Pancreas (tissue), 10 donors: ENCODE measurements around the gene THUMPD3. TPM values are rescaled to one million over a fixed set of nuclear protein-coding genes. Genes with fewer than 3 reads are reported as not detected.

Source experiments
- ATAC-seq, 4 donors: fragments of 200-7000 bp; cut with Tn5 transposase; one replicate each; pipeline versions ENCODE4 v1.8.0 to v1.9.1; 2020; ENCODE audit warnings: mild to moderate bottlenecking in 4 of 4, moderate library complexity in 4 of 4
- DNase-seq, 6 donors: peaks; one replicate each; pipeline ENCODE4 v3.0.0-alpha.2; 2020
- FAIRE-seq: peaks from 2 replicates; lab custom pipeline; 2012; peaks lifted over from hg19 to GRCh38; lab: Jason Lieb, UNC
- H3K27ac ChIP-seq, 4 donors: fragments of 200-600 bp; sonication (generic); 1 replicate in 3 of 4; 2 replicates in 1 of 4; pipeline versions ENCODE4 v1.5.0 to v1.8.0; 2020
- H3K27me3 ChIP-seq, 4 donors: fragments of 200-600 bp; one replicate each; pipeline ENCODE4 v1.8.0; 2021
- H3K36me3 ChIP-seq, 3 donors: fragments of 200-600 bp; sonication (generic) in 1 of 3; one replicate each; pipeline versions ENCODE4 v1.5.0 to v1.8.0; 2020 to 2021
- H3K4me1 ChIP-seq, 3 donors: fragments of 200-600 bp; one replicate each; pipeline ENCODE4 v1.8.0; 2021
- H3K4me3 ChIP-seq, 4 donors: fragments of 200-600 bp; sonication (generic) in 2 of 4; one replicate each; pipeline versions ENCODE4 v1.5.0 to v1.8.0; 2020 to 2021
- H3K9me3 ChIP-seq, 4 donors: fragments of 200-600 bp; one replicate each; pipeline ENCODE4 v1.8.0; 2021
- CTCF ChIP-seq, 4 donors: fragments of 200-600 bp; sonication (generic) in 3 of 4; IDR thresholded peaks; one replicate each; pipeline versions ENCODE4 v1.5.0 to v1.8.0; 2021; ENCODE audit warnings: antibody characterized with exemption in 4 of 4
- WGBS, 2 donors: extraction: QIAGEN DNeasy Blood & Tissue Kit; methylation state at CpG; one replicate each; pipeline ENCODE4 v1.1.7; 2013; 5-methylcytosine and 5-hydroxymethylcytosine counted together
- intact Hi-C, 3 donors: fragments of 100-400 bp; cut with DNase I; formaldehyde crosslinking; loops; one replicate each; pipeline versions ENCODE4 v1.11.1 to v1.14.2; 2022
- polyA plus RNA-seq, 2 donors: library from polyadenylated mRNA; stranded (reverse); fragments of 200-250 nt; gene quantifications; one replicate each; pipeline ENCODE4 v1.2.3, GENCODE V29; 2013
- total RNA-seq, 6 donors: library from RNA; stranded (reverse); fragmentation: NEBNext Ultra II Directional in 4 of 6; extraction: Animal tissue kit (Norgen Biotek cat#: 25700) in 4 of 6; gene quantifications; one replicate each; pipeline versions ENCODE4 v1.2.1 to v1.2.4, GENCODE V29; 2021 to 2023
- donor health status: healthy with polysubstance abuse.
- donor health status: DM: no; HTN: no; CAD: no; lungs with moderate emphysema.
- donor health status: DM: no; HTN: no; CAD: no.
- donor health status: control.
- donor health status: control.
- donor health status: Bipolar disorder and iron deficiency.
- donor health status: DM: yes; HTN: yes; CAD: no.
- donor health status: DM: no; HTN: no; CAD: no.
- donor health status: DM: no; HTN: no; CAD: no.
- donor health status: DM: yes; HTN: yes; CAD: no.

Gene THUMPD3
- total and polyA plus RNA-seq, 8 donors, result 12.0 to 22.5 (median 16.4) TPM

- ATAC-seq (no peak), FAIRE-seq (no peak)
- no peak for TF ChIP-seq CTCF (IDR thresholded peaks at IDR 0.05)
Measured at GRCh38 chr3:9324944-9325343, 37.9 kb upstream of the THUMPD3 start.

GRCh38 chr3:9327578-9327977 lies 35.3 kb upstream of the THUMPD3 start:
- Histone ChIP-seq H3K4me3 (no peak overlapping the region), H3K27ac (no peak overlapping the region), H3K4me1 (no peaks in the 10 kb centered on the region), H3K36me3 (peaks cover 0 to 3% (median 0%) of the 10 kb centered on the region in 3 donors), H3K27me3 (no peaks in the 10 kb centered on the region), H3K9me3 (no peaks in the 10 kb centered on the region)
- TF ChIP-seq CTCF (IDR thresholded peaks at IDR 0.05), result no peak
- no peak for DNase-seq
- FAIRE-seq, result no peak
- ATAC-seq, result no peak
- intact Hi-C loops, result no loop called here
- WGBS, 2 donors, result 94 to 98% methylated on average over 1 of the region's 1 CpG

More at GRCh38 chr3:9324944-9325343, 37.9 kb upstream of the THUMPD3 start:
- peaks cover 0 to 3% (median 0%) of the 10 kb centered on the region in 3 donors for H3K36me3 ChIP-seq
- no peak for DNase-seq
- no peaks in the 10 kb centered on the region for H3K27me3 ChIP-seq
- no peak overlapping the region for H3K27ac ChIP-seq
- no peaks in the 10 kb centered on the region for H3K9me3 ChIP-seq
- intact Hi-C loops, result no loop called here
- H3K4me1 ChIP-seq, result no peaks in the 10 kb centered on the region
- H3K4me3 ChIP-seq, result no peak overlapping the region
- WGBS, 2 donors, result 81% methylated on average over 4 of the region's 4 CpGs

- no peak for TF ChIP-seq CTCF (IDR thresholded peaks at IDR 0.05)
- 74 to 81% methylated on average over 7 of the region's 7 CpGs for WGBS, 2 donors
- FAIRE-seq (no peak), ATAC-seq (no peak), DNase-seq (no peak)
- Histone ChIP-seq H3K27me3 (no peaks in the 10 kb centered on the region), H3K36me3 (no peaks in the 10 kb centered on the region), H3K9me3 (no peaks in the 10 kb centered on the region), H3K27ac (no peak overlapping the region), H3K4me1 (no peaks in the 10 kb centered on the region), H3K4me3 (no peak overlapping the region)
- intact Hi-C loops, result no loop called here
Measured at GRCh38 chr3:9330166-9330703, 32.6 kb upstream of the THUMPD3 start.

- no peak for DNase-seq
- FAIRE-seq, result no peak
- ATAC-seq, result no peak
- 84 to 90% methylated on average over 2 of the region's 2 CpGs for WGBS, 2 donors
- Histone ChIP-seq H3K4me3 (no peak overlapping the region), H3K9me3 (no peaks in the 10 kb centered on the region), H3K4me1 (no peaks in the 10 kb centered on the region), H3K27me3 (no peaks in the 10 kb centered on the region), H3K27ac (no peak overlapping the region), H3K36me3 (no peaks in the 10 kb centered on the region)
- intact Hi-C loops, result no loop called here
- no peak for TF ChIP-seq CTCF (IDR thresholded peaks at IDR 0.05)
Measured at GRCh38 chr3:9331171-9331570, 31.7 kb upstream of the THUMPD3 start.

- Histone ChIP-seq H3K36me3 (no peaks in the 10 kb centered on the region), H3K4me3 (no peak overlapping the region), H3K9me3 (no peaks in the 10 kb centered on the region), H3K27me3 (no peaks in the 10 kb centered on the region), H3K4me1 (no peaks in the 10 kb centered on the region), H3K27ac (no peak overlapping the region)
- WGBS, 2 donors, result 84 to 85% methylated on average over 6 of the region's 6 CpGs
- FAIRE-seq, result no peak
- intact Hi-C loops, result no loop called here
- no peak for TF ChIP-seq CTCF (IDR thresholded peaks at IDR 0.05)
- no peak for DNase-seq
- no peak for ATAC-seq
Measured at GRCh38 chr3:9332250-9333030, 30.4 kb upstream of the THUMPD3 start.
